OCI-LY1 (cell line): ENCODE measurements around the gene ANO4.

ENCODE experiments used
- H2AFZ ChIP-seq: fragments of 200-600 bp; sonication (generic), shearing (Covaris generic); 2 replicates; pipeline ENCODE4 v1.6.0; 2014; ENCODE audit warnings: antibody characterized with exemption, mild to moderate bottlenecking, low read length
- H3F3A ChIP-seq: fragments of 200-600 bp; sonication (generic), shearing (Covaris generic); 2 replicates; pipeline ENCODE4 v1.6.0; 2014; ENCODE audit warnings: mild to moderate bottlenecking, antibody characterized with exemption, low read length, moderate library complexity; ENCODE audit not compliant: insufficient read depth
- H3K27ac ChIP-seq: fragments of 200-600 bp; sonication (generic); 2 replicates; pipeline ENCODE4 v1.5.1; 2014; ENCODE audit warnings: low read length, mixed run types, mild to moderate bottlenecking, low read depth; ENCODE audit not compliant: poor library complexity, severe bottlenecking
- H3K27me3 ChIP-seq: fragments of 200-600 bp; sonication (generic); 2 replicates; pipeline ENCODE4 v1.6.0; 2014; ENCODE audit warnings: antibody characterized with exemption, mild to moderate bottlenecking, low read length, moderate library complexity; ENCODE audit not compliant: insufficient read depth
- H3K36me3 ChIP-seq: fragments of 200-600 bp; sonication (generic); 2 replicates; pipeline ENCODE4 v1.6.1; 2014; ENCODE audit warnings: mild to moderate bottlenecking, antibody characterized with exemption, low read length, moderate library complexity, mixed read lengths; ENCODE audit not compliant: insufficient read depth
- H3K4me1 ChIP-seq: fragments of 200-600 bp; sonication (generic); 2 replicates; pipeline ENCODE4 v1.5.1; 2014; ENCODE audit warnings: mild to moderate bottlenecking, low read length, moderate library complexity; ENCODE audit not compliant: insufficient read depth, severe bottlenecking
- H3K4me2 ChIP-seq: fragments of 200-600 bp; sonication (generic), shearing (Covaris generic); 2 replicates; pipeline ENCODE4 v1.6.1; 2014; ENCODE audit warnings: low read length
- H3K4me3 ChIP-seq: fragments of 200-600 bp; sonication (generic); 2 replicates; pipeline ENCODE4 v1.5.1; 2014; ENCODE audit warnings: low read length, low read depth, mild to moderate bottlenecking, mixed read lengths; ENCODE audit not compliant: poor library complexity, severe bottlenecking
- H3K79me2 ChIP-seq: fragments of 200-600 bp; shearing (Covaris generic); 2 replicates; pipeline ENCODE4 v1.6.1; 2016; ENCODE audit warnings: mixed run types, low read length, mixed read lengths; ENCODE audit not compliant: insufficient read depth
- H3K9ac ChIP-seq: fragments of 200-600 bp; sonication (generic), shearing (Covaris generic); 2 replicates; pipeline ENCODE4 v1.6.1; 2014; ENCODE audit warnings: mild to moderate bottlenecking, low read length, mixed read lengths
- H3K9me2 ChIP-seq: fragments of 200-600 bp; sonication (generic), shearing (Covaris generic); 2 replicates; pipeline ENCODE4 v1.6.1; 2014; ENCODE audit warnings: low read depth, mild to moderate bottlenecking, low read length, mixed read lengths
- H3K9me3 ChIP-seq: fragments of 200-600 bp; shearing (Covaris generic); 2 replicates; pipeline ENCODE4 v1.6.1; 2014; ENCODE audit warnings: low read length, mixed read lengths
- H4K20me1 ChIP-seq: fragments of 200-600 bp; sonication (generic), shearing (Covaris generic); 2 replicates; pipeline ENCODE4 v1.6.0; 2016; ENCODE audit warnings: mild to moderate bottlenecking, low read length; ENCODE audit not compliant: insufficient read depth
- CTCF ChIP-seq: fragments of 200-600 bp; sonication (generic), shearing (Covaris generic); IDR thresholded peaks from 2 replicates; pipeline ENCODE4 v1.5.1; 2017; ENCODE audit warnings: mild to moderate bottlenecking, antibody characterized with exemption, low read length, moderate library complexity, mixed read lengths
- EZH2 ChIP-seq: fragments of 200-600 bp; sonication (generic), shearing (Covaris generic); IDR thresholded peaks from 2 replicates; pipeline ENCODE4 v1.8.0; 2017; ENCODE audit warnings: borderline replicate concordance, mixed run types, mild to moderate bottlenecking, antibody characterized with exemption, low read length, moderate library complexity, mixed read lengths

ANO4 gene

GRCh38 chr12:100951756-100952155 lies 157.2 kb downstream of the ANO4 start:
- Histone ChIP-seq H3K9ac (no peak overlapping the region), H3K4me2 (no peak overlapping the region), H3F3A (no peaks in the 10 kb centered on the region), H3K4me3 (no peak overlapping the region), H3K4me1 (no peaks in the 10 kb centered on the region), H3K27me3 (no peaks in the 10 kb centered on the region), H2AFZ (no peak overlapping the region), H3K9me3 (no peaks in the 10 kb centered on the region), H4K20me1 (no peaks in the 10 kb centered on the region), H3K36me3 (no peaks in the 10 kb centered on the region), H3K79me2 (no peaks in the 10 kb centered on the region), H3K27ac (no peak overlapping the region), H3K9me2 (no peaks in the 10 kb centered on the region)
- TF ChIP-seq CTCF (no peak), EZH2 (no peak)

- Histone ChIP-seq H3K27ac (no peak overlapping the region), H4K20me1 (no peaks in the 10 kb centered on the region), H3K4me3 (no peak overlapping the region), H3K27me3 (no peaks in the 10 kb centered on the region), H2AFZ (no peak overlapping the region), H3F3A (no peaks in the 10 kb centered on the region), H3K36me3 (no peaks in the 10 kb centered on the region), H3K9ac (no peak overlapping the region), H3K4me1 (no peaks in the 10 kb centered on the region), H3K79me2 (no peaks in the 10 kb centered on the region), H3K9me2 (no peaks in the 10 kb centered on the region), H3K4me2 (no peak overlapping the region), H3K9me3 (no peaks in the 10 kb centered on the region)
- TF ChIP-seq CTCF (no peak), EZH2 (no peak)
Observed at GRCh38 chr12:100953217-100953616, 158.6 kb downstream of the ANO4 start.

GRCh38 chr12:100953677-100954076 lies 159.1 kb downstream of the ANO4 start:
- Histone ChIP-seq H3K27me3 (no peaks in the 10 kb centered on the region), H3K4me2 (no peak overlapping the region), H4K20me1 (no peaks in the 10 kb centered on the region), H3K4me3 (no peak overlapping the region), H3K9me2 (no peaks in the 10 kb centered on the region), H3K9ac (no peak overlapping the region), H3K36me3 (no peaks in the 10 kb centered on the region), H2AFZ (no peak overlapping the region), H3K79me2 (no peaks in the 10 kb centered on the region), H3K27ac (no peak overlapping the region), H3K9me3 (no peaks in the 10 kb centered on the region), H3K4me1 (no peaks in the 10 kb centered on the region), H3F3A (no peaks in the 10 kb centered on the region)
- no peak for TF ChIP-seq EZH2
- TF ChIP-seq CTCF = no peak
